HS-5 (cell line): ENCODE results near the gene TMBIM4.
"Not testable (repeated sequence)": the region's sequence is repeated elsewhere in the genome, so short reads cannot be mapped to it uniquely, and the experiment has no call there.

Source experiments
- DNase-seq: peaks from one replicate; pipeline ENCODE4 v3.0.0-alpha.2; 2012; ENCODE audit warnings: low read depth

Gene TMBIM4

GRCh38 chr12:66169221-66170170 is at the start of gene TMBIM4:
TMBIM4 (minus strand) TSS chr12:66169996; CDS start chr12:66169951, 45 bp downstream.
- peak; percentile 86 for DNase-seq

DNA sequence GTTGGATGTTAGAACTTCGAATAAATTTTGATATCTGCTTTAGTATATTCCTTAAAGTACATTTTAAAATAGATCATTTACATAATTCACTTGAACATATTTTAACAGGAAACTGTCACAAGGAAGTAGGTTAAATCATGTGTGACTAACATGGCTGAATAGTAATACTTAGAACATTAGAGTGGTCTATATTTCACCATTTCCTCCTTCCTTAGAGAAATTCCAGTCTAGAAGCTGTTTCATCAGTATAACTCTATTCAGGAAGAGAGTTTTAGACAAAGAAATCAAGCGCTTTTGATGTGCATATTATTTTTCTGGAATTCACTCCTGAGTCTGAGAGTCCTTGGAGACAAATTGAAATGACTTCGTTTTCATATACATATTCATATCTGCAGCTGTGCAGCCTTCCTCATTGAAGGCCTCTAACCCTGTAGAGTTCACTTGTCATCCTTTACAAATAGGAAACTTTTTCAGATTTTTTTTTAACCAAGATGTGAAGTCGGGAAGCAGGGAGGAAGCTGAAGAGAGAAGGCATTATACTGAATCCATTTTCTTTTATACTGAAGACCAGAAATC is 47.6 kb upstream of the TMBIM4 start:
- no peak for DNase-seq

- not testable (repeated sequence) for DNase-seq
Observed at GRCh38 chr12:66213011-66213410, 43.2 kb upstream of the TMBIM4 start.

- not testable (repeated sequence) for DNase-seq
Observed at GRCh38 chr12:66211573-66211972, 41.8 kb upstream of the TMBIM4 start.

DNA sequence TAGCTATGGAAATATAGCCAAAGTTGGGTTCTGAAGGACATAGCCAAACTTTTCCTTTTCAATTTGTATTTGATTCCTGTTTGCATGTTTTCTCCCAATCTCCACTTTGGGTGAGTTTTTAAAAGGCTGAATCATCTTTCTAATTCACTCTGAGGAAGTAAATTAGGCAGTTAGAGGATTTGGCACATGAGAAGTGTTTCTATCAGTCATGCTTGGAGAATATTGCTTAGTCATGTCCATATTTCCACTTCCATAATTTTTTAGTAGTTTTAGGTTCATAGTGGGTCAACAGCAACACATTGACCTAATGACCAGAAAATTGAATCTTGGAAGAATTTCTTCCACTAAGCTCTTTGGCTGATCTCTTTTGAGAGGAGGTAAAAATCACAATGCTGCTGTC is 41.0 kb upstream of the TMBIM4 start:
- peak; percentile 8 for DNase-seq

- DNase-seq, result no peak
Observed at GRCh38 chr12:66206141-66206540, 36.3 kb upstream of the TMBIM4 start.

DNA sequence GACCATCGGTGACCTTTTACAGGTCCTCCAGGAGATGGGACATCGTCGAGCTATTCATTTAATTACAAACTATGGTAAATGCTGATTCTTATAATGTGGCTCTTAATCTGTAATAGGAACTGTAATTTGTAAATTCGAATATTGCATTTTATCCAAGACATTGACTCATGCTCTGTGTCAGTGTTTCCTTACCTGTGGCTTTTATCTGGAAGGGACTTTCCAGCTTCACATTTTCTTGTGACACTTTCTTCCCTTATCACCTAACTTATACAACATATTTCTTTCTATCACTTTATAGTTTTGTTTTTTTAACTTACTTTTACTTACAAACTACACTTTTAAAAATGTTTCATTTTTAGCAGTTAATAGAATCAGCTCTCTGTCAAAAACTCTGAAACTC is 34.0 kb upstream of the TMBIM4 start:
- DNase-seq, result no peak

GRCh38 chr12:66199831-66200509 is 30.2 kb upstream of the TMBIM4 start:
- no peak for DNase-seq

DNA sequence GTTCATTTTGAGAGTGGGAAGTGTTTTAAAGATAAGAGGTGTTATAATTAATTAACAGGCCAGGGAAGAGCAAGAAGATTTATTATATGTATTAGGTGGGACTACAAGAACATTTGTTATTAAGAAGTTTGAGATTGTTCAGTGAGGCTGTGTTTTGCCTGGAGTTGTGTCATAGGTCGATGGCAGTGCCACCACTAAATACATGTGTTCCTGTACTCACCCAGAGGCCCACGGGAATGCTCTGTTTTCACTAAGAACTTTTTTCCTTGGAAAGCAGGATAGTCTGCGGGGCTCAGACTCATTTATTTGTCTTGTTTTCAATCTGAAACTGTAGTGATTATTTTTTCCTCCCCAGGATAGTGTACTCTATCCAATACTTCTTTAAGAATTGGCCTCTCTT is 29.3 kb upstream of the TMBIM4 start:
- no peak for DNase-seq

- DNase-seq, result peak; percentile 5
Observed at GRCh38 chr12:66197495-66197921, 27.7 kb upstream of the TMBIM4 start.

DNA sequence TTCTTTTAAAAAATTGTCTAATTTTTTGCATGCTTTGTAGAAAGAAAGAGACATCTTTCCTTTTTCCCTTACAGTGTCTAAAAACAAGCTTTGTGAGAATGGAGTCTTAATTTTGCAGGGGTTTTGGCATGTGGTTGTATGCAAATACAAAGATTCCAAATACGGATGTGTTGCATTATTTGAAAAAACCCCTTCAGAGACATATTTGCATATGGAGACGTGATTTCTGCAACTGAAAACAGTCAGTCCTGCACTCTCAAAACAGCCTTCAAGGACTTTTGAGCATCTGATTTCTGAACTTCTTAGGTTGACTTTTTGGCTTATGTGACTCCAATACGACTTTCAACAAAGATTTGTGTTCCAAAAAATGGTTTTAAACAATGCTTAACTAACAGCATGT is 27.0 kb upstream of the TMBIM4 start:
- no peak for DNase-seq

DNA sequence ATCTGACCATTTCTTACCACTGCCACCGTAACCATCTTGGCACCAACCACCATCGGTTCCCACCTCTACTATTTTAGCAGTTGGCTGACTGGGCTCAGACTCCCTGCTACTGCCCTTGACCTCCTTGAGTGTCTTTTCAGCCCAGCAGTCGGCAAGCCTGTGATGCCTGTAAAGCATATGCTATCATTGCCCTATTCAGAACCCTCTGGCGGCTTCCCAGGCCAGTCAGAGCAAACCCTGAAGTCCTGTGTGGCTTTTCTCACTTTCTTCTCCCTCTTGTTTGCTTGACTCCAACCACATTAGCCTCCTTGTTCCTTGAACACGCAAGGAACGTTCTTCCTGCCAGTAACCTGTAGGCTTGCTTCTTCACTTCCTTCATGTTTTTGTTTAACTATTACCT is 25.4 kb upstream of the TMBIM4 start:
- DNase-seq, result no peak

DNA sequence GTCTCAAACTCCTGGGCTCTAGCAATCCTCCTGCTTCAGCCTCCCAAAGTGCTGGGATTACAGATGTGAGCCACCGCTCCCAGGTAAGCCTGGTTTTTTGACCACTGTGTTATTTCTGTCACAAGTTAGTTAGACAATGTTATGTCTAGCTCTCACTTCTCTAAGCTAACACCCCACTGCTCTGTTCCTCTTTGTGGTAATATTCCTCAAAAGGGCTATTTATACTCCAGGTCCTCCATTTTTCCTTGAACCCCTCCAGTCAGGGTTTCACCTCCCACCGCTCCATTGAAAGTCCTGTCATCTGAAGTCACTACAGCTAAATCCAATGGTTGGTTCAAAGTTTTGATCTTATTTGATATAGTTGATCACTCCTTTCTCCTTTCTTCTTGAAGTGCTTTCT is 24.3 kb upstream of the TMBIM4 start:
- DNase-seq, result no peak

DNA sequence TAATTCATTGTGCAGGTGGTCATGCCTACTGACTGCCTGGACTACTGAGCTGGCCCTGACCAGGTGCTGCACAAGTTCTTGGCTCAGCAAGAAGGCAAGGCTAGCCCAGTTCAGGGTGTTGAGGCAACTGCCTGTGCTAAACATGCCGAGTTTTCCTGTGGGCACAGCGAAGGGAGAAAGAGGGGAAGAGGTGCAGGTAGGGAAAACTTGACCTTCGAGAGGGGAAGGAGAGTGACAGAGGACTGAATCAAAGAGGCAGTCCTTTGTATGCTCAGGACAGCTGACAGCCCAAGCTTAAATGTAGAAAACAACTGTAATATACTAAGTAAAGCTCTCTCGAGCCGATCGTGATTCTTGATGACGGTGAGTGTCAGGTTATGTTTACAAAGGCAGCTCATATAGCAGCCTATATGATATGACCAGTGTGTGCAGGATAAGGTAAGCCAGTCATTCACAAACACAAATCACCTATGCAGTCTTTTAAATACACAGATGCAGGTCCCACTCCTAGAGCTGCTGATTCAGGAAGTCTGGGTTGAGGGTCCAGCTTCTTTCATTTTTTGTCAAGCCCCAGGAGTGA is 21.8 kb upstream of the TMBIM4 start:
- no peak for DNase-seq

DNA sequence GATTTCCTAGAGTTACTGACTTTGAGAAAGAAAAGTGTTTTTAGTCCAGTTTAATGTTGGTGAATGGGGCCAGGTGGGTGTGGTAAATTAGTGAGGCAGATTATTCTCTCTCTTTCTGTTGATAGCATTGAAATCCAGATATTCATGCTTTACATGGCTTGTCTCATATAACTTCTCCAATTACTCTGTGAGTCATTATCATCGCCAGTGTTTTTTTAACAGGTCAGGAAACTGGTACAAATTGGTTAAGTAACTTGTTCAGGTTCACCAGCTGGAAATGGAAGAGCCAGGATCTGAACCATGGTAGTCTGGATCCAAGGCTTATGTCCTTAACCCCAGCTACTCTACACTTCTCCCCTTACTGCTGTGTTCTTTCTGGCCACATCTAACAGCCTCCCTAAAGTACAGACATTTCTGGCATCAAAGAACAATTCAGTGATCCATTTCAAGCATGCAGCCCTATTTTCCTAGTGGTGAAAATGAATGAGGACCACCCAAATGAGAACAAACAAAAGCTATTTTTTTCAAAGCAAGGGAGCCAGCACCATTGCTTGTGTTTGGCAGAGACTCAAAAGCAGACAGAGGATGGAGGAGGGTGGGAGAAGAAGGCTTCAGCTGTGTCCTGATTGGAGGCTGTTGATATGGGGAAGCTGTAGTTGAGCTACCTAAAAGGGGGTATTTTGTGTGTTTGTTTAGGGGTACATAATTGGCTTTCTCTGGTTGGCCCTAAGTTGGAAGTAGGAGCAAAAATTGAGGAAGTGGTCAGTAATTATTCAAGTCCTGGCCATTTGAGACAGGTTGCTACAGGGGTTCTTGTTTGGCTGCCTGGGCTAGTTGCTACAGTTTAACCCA is 20.9 kb upstream of the TMBIM4 start:
- DNase-seq, result no peak

- no peak for DNase-seq
Observed at GRCh38 chr12:66189889-66190288, 20.1 kb upstream of the TMBIM4 start.

- DNase-seq, result no peak
Observed at GRCh38 chr12:66189486-66189843, 19.7 kb upstream of the TMBIM4 start.

- no peak for DNase-seq
Observed at GRCh38 chr12:66188584-66189485, 19.0 kb upstream of the TMBIM4 start, which contains the start of gene IRAK3. IRAK3 (plus strand) TSS chr12:66189214; CDS start chr12:66189300, 86 bp downstream.

DNA sequence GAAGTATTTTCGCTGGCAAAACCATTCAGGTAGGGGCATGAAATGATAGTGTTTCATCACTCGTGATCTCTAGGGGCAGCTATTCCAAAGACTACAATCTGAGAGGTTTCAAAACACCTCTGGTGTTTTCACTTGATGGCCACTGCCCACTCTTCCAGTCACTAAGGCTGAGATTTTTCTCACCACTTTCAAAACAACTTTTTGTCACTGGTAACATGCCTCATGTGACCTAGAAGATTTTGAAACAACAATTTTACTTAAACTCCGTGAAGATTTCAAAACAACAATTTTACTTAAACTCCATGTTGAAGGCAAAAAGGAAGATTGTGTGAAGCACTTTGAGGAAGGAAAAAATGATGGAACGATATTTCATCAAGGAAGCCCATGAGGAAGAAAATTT is 18.0 kb upstream of the TMBIM4 start:
- no peak for DNase-seq

- no peak for DNase-seq
Observed at GRCh38 chr12:66187036-66187435, 17.2 kb upstream of the TMBIM4 start.
